Measurements from ENCODE around the gene PIM3.
"Not testable (repeated sequence)": the region's sequence is repeated elsewhere in the genome, so short reads cannot be mapped to it uniquely, and the experiment has no call there.

PIM3 gene

GRCh38 chr22:49943771-49944398 is 16.7 kb upstream of the PIM3 start:
- DNase-seq (ENCODE audit: insufficient read length, low spot score) = no peak
- no peak for TF ChIP-seq POLR2A (IDR thresholded peaks at IDR 0.05; ENCODE audit: low read depth, low read length)
- no peak for FAIRE-seq

- DNase-seq (ENCODE audit: insufficient read length, low spot score) = no peak
- no peak for TF ChIP-seq POLR2A (IDR thresholded peaks at IDR 0.05; ENCODE audit: low read depth, low read length)
- no peak for FAIRE-seq
Observed at GRCh38 chr22:49944399-49944891, 16.1 kb upstream of the PIM3 start.

GRCh38 chr22:49945042-49945794 is 15.4 kb upstream of the PIM3 start:
- FAIRE-seq; DNase-seq (ENCODE audit: insufficient read length, low spot score): not testable (repeated sequence)

GRCh38 chr22:49946612-49947295 is 13.8 kb upstream of the PIM3 start:
- DNase-seq (ENCODE audit: insufficient read length, low spot score) = no peak

GRCh38 chr22:49947296-49947622 is 13.3 kb upstream of the PIM3 start:
- no peak for FAIRE-seq
- TF ChIP-seq POLR2A (IDR thresholded peaks at IDR 0.05; ENCODE audit: low read depth, low read length) = no peak
- DNase-seq (ENCODE audit: insufficient read length, low spot score) = no peak

More at GRCh38 chr22:49946612-49947295, 13.8 kb upstream of the PIM3 start:
- no peak for FAIRE-seq
- TF ChIP-seq POLR2A (IDR thresholded peaks at IDR 0.05; ENCODE audit: low read depth, low read length) = no peak

- FAIRE-seq (no peak), DNase-seq (ENCODE audit: insufficient read length, low spot score) (no peak)
- TF ChIP-seq POLR2A (IDR thresholded peaks at IDR 0.05; ENCODE audit: low read depth, low read length) = no peak
Observed at GRCh38 chr22:49948116-49948957, 12.2 kb upstream of the PIM3 start.

- no peak for DNase-seq (ENCODE audit: insufficient read length, low spot score)
- no peak for FAIRE-seq
- TF ChIP-seq POLR2A (IDR thresholded peaks at IDR 0.05; ENCODE audit: low read depth, low read length) = no peak
Observed at GRCh38 chr22:49948958-49949913, 11.3 kb upstream of the PIM3 start.

- TF ChIP-seq POLR2A (IDR thresholded peaks at IDR 0.05; ENCODE audit: low read depth, low read length) = no peak
- FAIRE-seq (no peak), DNase-seq (ENCODE audit: insufficient read length, low spot score) (no peak)
Observed at GRCh38 chr22:49949914-49950292, 10.7 kb upstream of the PIM3 start.

- no peak for FAIRE-seq
- no peak for TF ChIP-seq POLR2A (IDR thresholded peaks at IDR 0.05; ENCODE audit: low read depth, low read length)
- DNase-seq (ENCODE audit: insufficient read length, low spot score) = no peak
Observed at GRCh38 chr22:49950396-49950994, 10.1 kb upstream of the PIM3 start.

- no peak for DNase-seq (ENCODE audit: insufficient read length, low spot score)
- FAIRE-seq = no peak
- TF ChIP-seq POLR2A (IDR thresholded peaks at IDR 0.05; ENCODE audit: low read depth, low read length) = no peak
Observed at GRCh38 chr22:49951000-49951677, 9.4 kb upstream of the PIM3 start.

GRCh38 chr22:49951678-49951985 is 8.9 kb upstream of the PIM3 start:
- TF ChIP-seq POLR2A (IDR thresholded peaks at IDR 0.05; ENCODE audit: low read depth, low read length) = no peak
- FAIRE-seq = no peak

More at GRCh38 chr22:49951678-49951985, 8.9 kb upstream of the PIM3 start:
- DNase-seq (ENCODE audit: insufficient read length, low spot score) = no peak

Data from H54 (cell line).